Stomach smooth muscle (tissue), 2 donors: ENCODE measurements around the gene FASTKD2.

Experiments used
- H3K27ac ChIP-seq: one replicate; pipeline ENCODE4 v1.7.0; 2013; ENCODE audit warnings: mild to moderate bottlenecking, low read length, inconsistent platforms
- H3K27me3 ChIP-seq, 2 donors: one replicate each; pipeline ENCODE4 v1.7.0; 2013; ENCODE audit warnings: low read length in 2 of 2; ENCODE audit not compliant: insufficient read depth in 2 of 2, control insufficient read depth in 1 of 2
- H3K36me3 ChIP-seq, 2 donors: one replicate each; pipeline ENCODE4 v1.7.0; 2013; ENCODE audit warnings: low read length in 2 of 2; ENCODE audit not compliant: control insufficient read depth in 2 of 2, insufficient read depth in 2 of 2
- H3K4me1 ChIP-seq: one replicate; pipeline ENCODE4 v1.7.0; 2013; ENCODE audit warnings: low read length; ENCODE audit not compliant: control insufficient read depth, insufficient read depth
- H3K4me3 ChIP-seq, 2 donors: one replicate each; pipeline ENCODE4 v1.7.0; 2013; ENCODE audit warnings: low read length in 2 of 2
- H3K9ac ChIP-seq, 2 donors: one replicate each; pipeline ENCODE4 v1.7.0; 2013; ENCODE audit warnings: low read length in 2 of 2, mild to moderate bottlenecking in 1 of 2
- H3K9me3 ChIP-seq, 2 donors: one replicate each; pipeline ENCODE4 v1.7.0; 2013; ENCODE audit warnings: low read length in 2 of 2; ENCODE audit not compliant: control insufficient read depth in 2 of 2
- donor health status: healthy.
- donor health status: Pancreatic carcinoma.

FASTKD2 gene

DNA sequence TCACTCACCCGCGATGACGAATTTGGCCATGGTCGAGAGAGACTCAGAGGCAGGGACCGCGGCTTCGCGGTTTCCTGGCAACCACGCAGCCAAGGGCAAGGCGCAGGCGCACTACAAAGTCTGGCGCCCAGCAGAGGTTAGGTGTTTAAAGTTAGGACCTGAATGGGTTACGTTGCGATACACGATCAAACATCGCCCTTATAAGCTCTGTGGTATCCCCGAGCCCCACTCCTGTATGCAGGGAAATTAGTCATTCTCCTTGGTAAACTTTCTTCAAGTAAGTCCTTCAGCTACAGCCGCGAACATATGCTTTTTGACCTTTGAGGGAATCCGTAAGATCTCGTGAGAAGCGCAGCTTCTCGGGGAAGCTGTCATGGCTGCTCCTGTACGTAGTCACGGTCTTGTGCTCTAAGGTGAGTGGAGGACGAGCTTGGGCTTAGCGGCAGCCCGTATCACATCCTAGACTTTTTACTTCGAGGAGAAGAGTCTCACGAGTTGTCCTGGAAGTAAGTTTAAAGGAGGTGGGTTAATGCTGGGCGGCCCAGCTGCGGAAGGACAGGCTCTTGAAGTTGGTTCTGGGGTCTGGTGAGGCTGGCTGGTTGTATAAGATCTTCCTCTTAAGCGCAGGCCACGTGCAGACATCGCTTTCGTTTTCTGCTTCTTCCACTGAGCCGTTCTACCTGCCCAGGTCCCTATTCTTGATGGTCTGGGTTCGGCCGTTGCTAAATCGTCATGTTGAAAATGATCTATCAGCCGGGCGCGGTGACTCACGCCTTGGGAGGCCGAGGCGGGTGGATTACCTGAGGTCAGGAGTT, at the start of gene FASTKD2, which contains the start of gene MDH1B:
FASTKD2 (plus strand) TSS at position 365 of the 815 bp plus-strand sequence. CDS start 1,088 bp downstream, outside the sequence.
MDH1B (minus strand) TSS at position 87 of the 815 bp plus-strand sequence; CDS start at position 30, 57 bp downstream.
- H3K4me1 ChIP-seq, result peaks cover 11% of the 10 kb centered on the region

DNA sequence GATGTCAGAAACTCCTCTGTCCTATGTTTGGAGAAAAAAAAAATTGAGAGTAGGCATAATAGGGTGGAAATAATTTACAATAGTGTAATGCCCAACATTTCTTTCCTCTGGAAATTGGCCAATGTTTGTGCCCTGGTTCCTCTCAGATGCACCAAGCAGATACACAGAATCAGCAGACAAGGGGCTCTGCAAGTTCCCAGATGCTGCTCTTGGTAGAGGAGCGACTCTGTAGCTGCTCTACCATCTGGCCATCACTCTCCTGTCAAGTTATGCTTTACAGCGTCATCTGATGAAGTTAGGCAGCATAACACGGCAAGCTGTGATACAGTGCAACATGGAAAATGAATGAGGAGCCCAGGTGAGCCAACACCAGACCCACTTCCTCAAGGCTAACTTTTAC, 48.8 kb upstream of the FASTKD2 start:
- Histone ChIP-seq H3K36me3 (no peaks in the 10 kb centered on the region), H3K4me3 (no peak overlapping the region), H3K27me3 (no peaks in the 10 kb centered on the region), H3K9ac (no peak overlapping the region), H3K27ac (no peak overlapping the region), H3K9me3 (peaks cover 0 to 2% of the 10 kb centered on the region in 2 donors), H3K4me1 (no peaks in the 10 kb centered on the region)

More for the DNA sequence above, at the start of gene FASTKD2, which contains the start of gene MDH1B:
- Histone ChIP-seq H3K27me3 (no peaks in the 10 kb centered on the region), H3K4me3 (peak within 1 kb of the TSS; percentile 93 to 97), H3K9ac (peak within 1 kb of the TSS; percentile 90 to 96), H3K27ac (peak within 1 kb of the TSS; percentile 87), H3K9me3 (no peaks in the 10 kb centered on the region), H3K36me3 (peaks cover 3 to 13% of the 10 kb centered on the region in 2 donors)

DNA sequence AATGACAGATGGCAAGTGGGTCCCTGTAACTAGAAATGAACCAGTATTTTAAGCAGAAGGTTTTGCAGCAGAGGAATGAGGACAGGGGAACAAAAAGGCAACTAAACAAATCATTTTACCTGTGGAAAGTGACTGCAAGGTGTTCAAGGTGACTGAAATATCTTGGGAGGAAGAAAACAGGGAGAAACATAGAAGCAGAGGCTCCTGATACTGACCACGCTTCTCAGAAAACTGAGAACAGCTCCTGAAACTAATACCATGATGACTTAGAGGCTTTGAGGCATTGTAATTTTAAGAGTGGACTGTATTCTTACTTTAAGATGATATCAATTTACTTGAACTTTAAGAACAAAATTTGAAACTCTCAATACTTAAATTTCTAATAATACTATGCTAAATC, 47.1 kb upstream of the FASTKD2 start, which contains the start of gene DYTN:
DYTN (minus strand) TSS at position 101 of the 400 bp plus-strand sequence. CDS start 117 bp downstream, outside the sequence.
- H3K9me3 ChIP-seq, result peaks cover 0 to 2% of the 10 kb centered on the region in 2 donors
- H3K27ac ChIP-seq, result no peak within 1 kb of the TSS
- no peak within 1 kb of the TSS for H3K4me3 ChIP-seq
- no peaks in the 10 kb centered on the region for H3K4me1 ChIP-seq
- no peak within 1 kb of the TSS for H3K9ac ChIP-seq
- H3K36me3 ChIP-seq, result no peaks in the 10 kb centered on the region
- no peaks in the 10 kb centered on the region for H3K27me3 ChIP-seq

DNA sequence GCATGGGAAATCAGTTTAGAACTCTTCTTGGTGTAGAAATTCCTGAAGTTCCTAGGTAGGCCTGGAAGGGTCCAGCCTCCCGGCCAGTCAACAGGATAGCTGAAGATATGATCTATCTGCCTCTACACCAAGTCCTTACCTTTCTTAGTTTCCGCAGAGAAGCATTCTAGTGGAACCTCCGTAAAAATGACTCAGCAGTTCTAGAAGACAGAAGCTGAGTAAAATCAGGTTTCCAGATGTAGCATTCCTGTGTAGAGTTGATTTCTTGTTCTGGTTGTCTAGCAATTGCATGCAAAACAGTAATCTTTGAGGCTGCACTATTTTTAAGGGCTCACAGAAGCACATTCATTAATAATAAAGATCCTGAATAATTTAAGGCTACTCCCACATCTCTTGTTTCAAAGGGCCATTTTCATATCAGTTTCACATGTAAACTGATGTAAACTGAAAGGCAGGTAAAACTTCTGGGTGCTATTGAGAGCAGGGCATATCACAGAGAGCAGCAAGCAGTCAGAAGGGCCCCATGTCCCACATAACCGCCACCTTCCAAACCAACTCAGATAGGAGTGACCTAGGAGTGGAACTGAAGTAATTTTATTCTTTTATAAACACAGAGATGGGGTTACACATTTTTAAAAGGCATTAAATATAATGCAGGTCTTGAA, 44.0 kb upstream of the FASTKD2 start:
- Histone ChIP-seq H3K27ac (no peak overlapping the region), H3K4me1 (no peaks in the 10 kb centered on the region), H3K36me3 (no peaks in the 10 kb centered on the region), H3K9me3 (peaks cover 0 to 2% of the 10 kb centered on the region in 2 donors), H3K27me3 (no peaks in the 10 kb centered on the region), H3K9ac (no peak overlapping the region), H3K4me3 (no peak overlapping the region)

DNA sequence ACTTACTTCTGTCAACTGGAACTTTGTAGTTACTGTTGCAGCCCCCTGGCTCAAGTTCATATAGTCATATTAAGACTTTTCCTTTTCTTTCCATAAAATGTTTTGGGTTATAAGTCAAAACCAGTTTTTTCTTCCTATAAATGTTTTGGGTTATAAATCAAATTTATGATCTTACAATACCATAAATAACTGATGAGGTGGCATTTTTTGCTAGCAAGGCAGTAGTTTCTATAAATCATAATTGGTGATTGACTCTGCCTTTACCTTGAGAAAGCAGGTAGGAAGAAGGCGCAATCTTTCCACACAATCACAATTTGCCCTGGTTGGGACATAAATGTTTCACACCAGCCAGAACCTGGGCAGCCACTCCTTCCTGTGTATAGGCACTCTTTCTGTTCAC, 42.1 kb upstream of the FASTKD2 start:
- Histone ChIP-seq H3K4me1 (no peaks in the 10 kb centered on the region), H3K27ac (no peak overlapping the region), H3K9ac (no peak overlapping the region), H3K36me3 (no peaks in the 10 kb centered on the region), H3K27me3 (no peaks in the 10 kb centered on the region), H3K9me3 (peaks cover 0 to 2% of the 10 kb centered on the region in 2 donors), H3K4me3 (no peak overlapping the region)

DNA sequence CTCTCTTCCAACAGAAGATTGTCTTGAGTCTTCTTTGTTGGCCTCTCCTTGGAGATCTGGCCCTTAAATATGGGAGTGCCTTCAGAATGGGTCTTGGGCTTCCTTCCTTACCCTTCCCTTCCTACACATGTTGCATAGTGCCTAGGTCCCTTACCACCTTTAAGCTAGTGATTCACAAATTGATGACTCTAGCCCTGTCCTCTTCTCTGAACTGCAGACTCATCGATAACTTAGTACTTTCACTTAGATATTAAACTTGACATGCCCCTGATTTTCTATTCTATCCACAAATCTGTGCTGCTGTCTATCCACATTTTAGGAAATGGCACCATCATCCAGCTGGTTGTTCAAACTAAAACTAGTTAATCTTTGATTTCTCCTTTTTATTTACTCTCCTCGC, 38.1 kb upstream of the FASTKD2 start:
- Histone ChIP-seq H3K36me3 (no peaks in the 10 kb centered on the region), H3K27me3 (peaks cover 0 to 4% of the 10 kb centered on the region in 2 donors), H3K9me3 (no peaks in the 10 kb centered on the region), H3K4me3 (no peak overlapping the region), H3K9ac (no peak overlapping the region), H3K27ac (no peak overlapping the region), H3K4me1 (no peaks in the 10 kb centered on the region)

DNA sequence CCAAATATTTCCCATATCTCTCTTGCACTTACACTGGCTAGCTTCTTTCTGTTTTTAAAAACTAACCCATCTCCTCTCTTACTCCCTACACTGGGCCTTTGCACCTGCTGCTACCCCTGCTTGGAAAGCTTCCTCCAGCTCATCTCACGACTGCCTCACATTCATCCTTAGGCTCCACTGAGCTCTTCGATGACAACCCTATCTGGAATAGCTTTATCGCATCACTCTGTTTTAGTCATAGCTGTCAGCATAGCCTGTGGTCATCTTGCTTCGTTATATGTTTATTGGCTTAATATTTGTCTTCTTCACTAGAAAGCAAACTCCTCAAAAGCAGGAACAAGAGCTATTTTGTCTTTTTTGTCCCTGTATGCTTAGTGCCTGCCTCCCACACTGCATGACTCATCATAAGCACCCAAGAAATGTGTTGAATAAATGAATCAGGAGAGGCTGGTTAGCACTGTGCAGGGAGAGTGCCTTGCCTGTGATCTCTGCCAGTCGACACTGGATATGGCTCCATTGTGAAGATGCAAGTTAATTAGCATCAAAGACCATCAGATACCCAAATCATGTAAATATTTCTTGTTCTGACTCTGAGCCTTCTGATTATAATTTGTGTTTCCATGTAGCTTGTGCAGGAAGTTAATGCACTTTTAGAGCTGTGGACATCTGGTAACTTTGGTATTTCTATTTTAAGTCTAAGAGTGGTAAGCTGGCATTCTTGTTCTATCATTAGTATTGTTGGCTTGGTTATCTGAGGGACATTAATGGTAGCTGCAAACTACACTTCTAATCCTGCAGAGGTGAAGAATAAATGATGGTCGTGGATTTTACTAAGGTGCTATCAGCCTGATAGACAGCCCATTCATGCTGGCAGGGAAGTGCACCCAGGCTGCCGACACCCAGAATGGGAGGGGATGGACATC, 36.9 kb upstream of the FASTKD2 start:
- no peak overlapping the region for H3K9ac ChIP-seq
- no peak overlapping the region for H3K4me3 ChIP-seq
- H3K9me3 ChIP-seq, result no peaks in the 10 kb centered on the region
- no peaks in the 10 kb centered on the region for H3K4me1 ChIP-seq
- H3K27me3 ChIP-seq, result peaks cover 0 to 4% of the 10 kb centered on the region in 2 donors
- H3K36me3 ChIP-seq, result no peaks in the 10 kb centered on the region
- H3K27ac ChIP-seq, result no peak overlapping the region

DNA sequence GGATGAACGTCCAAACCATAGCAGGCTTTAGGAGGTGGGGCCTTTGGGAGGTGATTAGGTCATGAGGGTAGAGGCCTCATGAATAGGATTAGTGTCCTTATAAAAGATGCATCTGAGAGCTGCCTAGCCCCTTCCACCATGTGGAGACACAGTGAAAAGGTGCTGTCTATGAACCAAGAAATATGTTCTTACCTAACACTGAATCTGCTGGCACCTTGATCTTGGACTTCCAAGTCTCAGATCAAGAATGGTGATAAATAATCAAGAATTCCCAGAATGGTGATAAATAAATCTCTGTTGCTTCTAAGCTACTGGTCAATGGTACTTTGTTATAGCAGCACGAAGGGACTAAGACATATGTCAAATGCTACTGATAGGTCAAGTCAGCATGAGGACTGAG, 32.1 kb upstream of the FASTKD2 start:
- H3K27ac ChIP-seq, result no peak overlapping the region

DNA sequence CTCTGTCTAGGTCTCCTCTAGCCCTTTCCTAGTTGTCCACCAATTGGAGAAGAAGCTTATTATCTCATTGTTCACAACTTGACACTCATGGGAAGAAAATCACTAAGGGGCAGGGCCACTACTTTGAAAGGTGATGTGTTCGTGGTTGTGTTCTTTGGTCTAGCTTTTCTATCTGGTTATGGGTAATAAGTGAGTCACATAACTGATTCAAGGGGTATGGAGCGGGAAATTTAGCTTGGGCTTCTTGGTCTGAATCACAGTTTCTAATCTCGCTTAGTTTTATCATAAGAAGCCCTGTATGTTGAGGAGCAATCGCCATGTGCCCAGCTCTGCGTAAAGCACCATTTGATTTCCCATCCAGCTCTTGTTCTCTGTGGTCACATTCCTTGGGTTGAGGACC, 28.5 kb upstream of the FASTKD2 start:
- H3K9ac ChIP-seq, result no peak overlapping the region
- no peaks in the 10 kb centered on the region for H3K9me3 ChIP-seq
- peaks cover 0 to 2% of the 10 kb centered on the region in 2 donors for H3K27me3 ChIP-seq
- H3K27ac ChIP-seq, result no peak overlapping the region
- H3K4me1 ChIP-seq, result no peaks in the 10 kb centered on the region
- H3K4me3 ChIP-seq, result no peak overlapping the region
- H3K36me3 ChIP-seq, result no peaks in the 10 kb centered on the region

More for the DNA sequence above, 32.1 kb upstream of the FASTKD2 start:
- no peak overlapping the region for H3K9ac ChIP-seq
- no peaks in the 10 kb centered on the region for H3K36me3 ChIP-seq
- no peak overlapping the region for H3K4me3 ChIP-seq
- no peaks in the 10 kb centered on the region for H3K9me3 ChIP-seq
- H3K27me3 ChIP-seq, result peaks cover 0 to 4% of the 10 kb centered on the region in 2 donors
- no peaks in the 10 kb centered on the region for H3K4me1 ChIP-seq

DNA sequence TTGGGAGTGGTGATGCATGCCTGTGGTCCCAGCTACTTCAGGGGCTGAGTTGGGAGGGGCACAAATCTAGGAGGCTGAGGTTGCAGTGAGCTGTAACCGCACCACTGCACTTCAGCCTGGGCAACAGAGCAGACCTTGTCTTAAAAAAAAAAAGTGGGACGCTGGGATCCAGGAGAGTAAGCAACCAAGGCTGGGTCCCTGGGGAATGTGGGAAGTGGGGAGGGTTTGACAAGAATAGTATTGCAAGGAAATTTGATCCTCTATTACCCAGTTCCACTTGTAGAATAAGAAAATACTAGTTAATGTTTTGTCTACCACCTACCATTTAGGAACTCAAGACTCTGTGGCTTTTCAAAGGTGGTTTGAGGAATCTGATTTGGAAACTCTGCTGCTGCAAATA, 26.1 kb upstream of the FASTKD2 start:
- no peaks in the 10 kb centered on the region for H3K4me1 ChIP-seq

More for the DNA sequence above, 26.1 kb upstream of the FASTKD2 start:
- Histone ChIP-seq H3K9ac (no peak overlapping the region), H3K27ac (no peak overlapping the region), H3K36me3 (no peaks in the 10 kb centered on the region), H3K4me3 (no peak overlapping the region), H3K27me3 (peaks cover 0 to 2% of the 10 kb centered on the region in 2 donors), H3K9me3 (no peaks in the 10 kb centered on the region)
